Lung (tissue), 12 donors: ENCODE data around the gene SOAT1. TPM values are rescaled to one million over a fixed set of nuclear protein-coding genes. Genes with fewer than 3 reads are reported as not detected.
A peak's percentile ranks its signal among the peaks of the same experiment; 100 is the strongest.

Experiments used
- ATAC-seq: fragments of 200-7000 bp; cut with Tn5 transposase; one replicate; pipeline ENCODE4 v1.9.1; 2020; ENCODE audit warnings: moderate number of reproducible peaks; ENCODE audit not compliant: insufficient read depth, low FRiP score
- DNase-seq, 3 donors: peaks; one replicate each; pipeline ENCODE4 v3.0.0-alpha.2; 2013 to 2017
- H3K27ac ChIP-seq, 2 donors: one replicate each; pipeline ENCODE4 v1.5.1; 2013; ENCODE audit warnings: mild to moderate bottlenecking in 2 of 2, moderate library complexity in 2 of 2, control low read depth in 1 of 2, inconsistent platforms in 1 of 2, low read depth in 1 of 2, low read length in 1 of 2
- H3K27me3 ChIP-seq, 3 donors: one replicate each; pipeline ENCODE4 v1.5.1; 2013; ENCODE audit warnings: low read length in 2 of 3; ENCODE audit not compliant: control insufficient read depth in 3 of 3, insufficient read depth in 3 of 3
- H3K36me3 ChIP-seq, 4 donors: one replicate each; pipeline ENCODE4 v1.5.1; 2013; ENCODE audit warnings: low read length in 4 of 4, mild to moderate bottlenecking in 1 of 4, moderate library complexity in 1 of 4; ENCODE audit not compliant: control insufficient read depth in 4 of 4, insufficient read depth in 4 of 4
- H3K4me1 ChIP-seq, 5 donors: one replicate each; pipeline ENCODE4 v1.5.1; 2013; ENCODE audit warnings: low read length in 5 of 5, mild to moderate bottlenecking in 2 of 5, moderate library complexity in 1 of 5; ENCODE audit not compliant: control insufficient read depth in 5 of 5, insufficient read depth in 5 of 5
- H3K4me3 ChIP-seq: one replicate; pipeline ENCODE4 v1.5.1; 2013; ENCODE audit warnings: mild to moderate bottlenecking, control low read depth, moderate library complexity
- H3K9ac ChIP-seq, 2 donors: one replicate each; pipeline ENCODE4 v1.5.1; 2013; ENCODE audit warnings: low read length in 2 of 2, control low read depth in 1 of 2; ENCODE audit not compliant: insufficient read depth in 1 of 2
- H3K9me3 ChIP-seq, 4 donors: one replicate each; pipeline ENCODE4 v1.5.1; 2013; ENCODE audit warnings: low read length in 3 of 4, mild to moderate bottlenecking in 1 of 4, moderate library complexity in 1 of 4; ENCODE audit not compliant: control insufficient read depth in 4 of 4, insufficient read depth in 3 of 4
- CTCF ChIP-seq: IDR thresholded peaks from 2 replicates; pipeline ENCODE4 v1.5.1; 2012; ENCODE audit warnings: mild to moderate bottlenecking; ENCODE audit errors: control extremely low read depth, extremely low read depth
- WGBS, 2 donors: extraction: QIAGEN DNeasy Blood & Tissue Kit; methylation state at CpG; one replicate each; pipeline ENCODE4 v1.1.7; 2013; 5-methylcytosine and 5-hydroxymethylcytosine counted together
- polyA plus RNA-seq, 2 donors: library from polyadenylated mRNA; stranded (reverse); fragments of 200-250 nt; gene quantifications; one replicate each; pipeline ENCODE4 v1.2.1, GENCODE V29; 2013
- total RNA-seq, 2 donors: library from RNA; depleted of rRNA in 1 of 2; stranded (reverse); fragments of >200 nt in 1 of 2; gene quantifications; one replicate each; pipeline ENCODE4 v1.2.1, GENCODE V29; 2014 to 2021
- donor health status: control.
- donor health status: control.
- donor health status: Bipolar disorder and iron deficiency.
- donor health status: healthy.
- donor health status: DM: yes; HTN: yes; CAD: no.

The SOAT1 gene
- total and polyA plus RNA-seq, 4 donors = 10.5 to 76.0 (median 33.8) TPM

- ATAC-seq = no peak
- Histone ChIP-seq H3K4me1 (peaks cover 0 to 9% (median 2%) of the 10 kb centered on the region in 5 donors), H3K9ac (no peak overlapping the region), H3K27ac (no peak overlapping the region), H3K4me3 (no peak overlapping the region), H3K36me3 (no peaks in the 10 kb centered on the region), H3K9me3 (no peaks in the 10 kb centered on the region), H3K27me3 (no peaks in the 10 kb centered on the region)
- peak in 1 of 3 donors; percentile 11 for DNase-seq
- 97 to 99% methylated on average over 2 of the region's 2 CpGs for WGBS, 2 donors
- TF ChIP-seq CTCF = no peak
Measured at GRCh38 chr1:179295164-179295755, 1.7 kb downstream of the SOAT1 start.

- no peak for DNase-seq
- Histone ChIP-seq H3K27ac (no peak overlapping the region), H3K9ac (no peak overlapping the region), H3K4me3 (no peak overlapping the region), H3K27me3 (no peaks in the 10 kb centered on the region), H3K36me3 (no peaks in the 10 kb centered on the region), H3K9me3 (no peaks in the 10 kb centered on the region), H3K4me1 (peaks cover 0 to 9% (median 2%) of the 10 kb centered on the region in 5 donors)
- WGBS, 2 donors = 86 to 87% methylated on average over 4 of the region's 4 CpGs
- no peak for TF ChIP-seq CTCF
- no peak for ATAC-seq
Measured at GRCh38 chr1:179296356-179297104, 2.9 kb downstream of the SOAT1 start.

GRCh38 chr1:179297105-179297378 lies 3.4 kb downstream of the SOAT1 start:
- Histone ChIP-seq H3K9me3 (no peaks in the 10 kb centered on the region), H3K4me1 (peaks cover 0 to 9% (median 2%) of the 10 kb centered on the region in 5 donors), H3K36me3 (no peaks in the 10 kb centered on the region), H3K9ac (no peak overlapping the region), H3K27ac (no peak overlapping the region), H3K4me3 (no peak overlapping the region), H3K27me3 (no peaks in the 10 kb centered on the region)
- ATAC-seq = no peak
- 62 to 71% methylated on average over 3 of the region's 3 CpGs for WGBS, 2 donors
- no peak for TF ChIP-seq CTCF
- no peak for DNase-seq

GRCh38 chr1:179298952-179299351 lies 5.4 kb downstream of the SOAT1 start:
- Histone ChIP-seq H3K36me3 (peaks cover 0 to 8% (median under 1%) of the 10 kb centered on the region in 4 donors), H3K27me3 (no peaks in the 10 kb centered on the region), H3K9ac (no peak overlapping the region), H3K4me3 (no peak overlapping the region), H3K4me1 (peaks cover 0 to 9% (median 2%) of the 10 kb centered on the region in 5 donors), H3K9me3 (no peaks in the 10 kb centered on the region), H3K27ac (no peak overlapping the region)
- no peak for TF ChIP-seq CTCF
- ATAC-seq (no peak), DNase-seq (no peak)
- 77 to 80% methylated on average over 3 of the region's 3 CpGs for whole genome bisulfite sequencing, 2 donors
